Measurements from ENCODE around the gene STAT1.

The STAT1 gene

GRCh38 chr2:191031256-191031655, 17.3 kb upstream of the STAT1 start:
- no peak for DNase-seq (ENCODE audit: low spot score)

- DNase-seq (ENCODE audit: low spot score) = peak; percentile 51
Measured at GRCh38 chr2:191030521-191031154, 16.7 kb upstream of the STAT1 start.

GRCh38 chr2:191029280-191029950, 15.4 kb upstream of the STAT1 start:
- no peak for DNase-seq (ENCODE audit: low spot score)

- no peak for DNase-seq (ENCODE audit: low spot score)
Measured at GRCh38 chr2:191026377-191026776, 12.4 kb upstream of the STAT1 start.

GRCh38 chr2:191025135-191025534, 11.2 kb upstream of the STAT1 start:
- no peak for DNase-seq (ENCODE audit: low spot score)

GRCh38 chr2:191023235-191023679, 9.3 kb upstream of the STAT1 start:
- DNase-seq (ENCODE audit: low spot score) = no peak

- peak; percentile 56 for DNase-seq (ENCODE audit: low spot score)
Measured at GRCh38 chr2:191020742-191021381, 6.9 kb upstream of the STAT1 start.

- peak; percentile 97 for DNase-seq (ENCODE audit: low spot score)
Measured at GRCh38 chr2:191020221-191020741, 6.3 kb upstream of the STAT1 start.

- no peak for DNase-seq (ENCODE audit: low spot score)
Measured at GRCh38 chr2:191019376-191019775, 5.4 kb upstream of the STAT1 start.

- DNase-seq (ENCODE audit: low spot score) = no peak
Measured at GRCh38 chr2:191018643-191019119, 4.7 kb upstream of the STAT1 start.

- DNase-seq (ENCODE audit: low spot score) = no peak
Measured at GRCh38 chr2:191018048-191018447, 4.1 kb upstream of the STAT1 start.

GRCh38 chr2:191015831-191016230, 1.9 kb upstream of the STAT1 start:
- no peak for DNase-seq (ENCODE audit: low spot score)

- no peak for DNase-seq (ENCODE audit: low spot score)
Measured at GRCh38 chr2:191015239-191015638, 1.3 kb upstream of the STAT1 start.

- no peak for DNase-seq (ENCODE audit: low spot score)
Measured at GRCh38 chr2:191014653-191015020, 666 bp upstream of the STAT1 start.

- DNase-seq (ENCODE audit: low spot score) = peak; percentile 76
Measured at GRCh38 chr2:191013682-191013931, 364 bp downstream of the STAT1 start.

GRCh38 chr2:191012845-191013681, 908 bp downstream of the STAT1 start:
- DNase-seq (ENCODE audit: low spot score) = no peak

- no peak for DNase-seq (ENCODE audit: low spot score)
Measured at GRCh38 chr2:191012346-191012745, 1.6 kb downstream of the STAT1 start.

- no peak for DNase-seq (ENCODE audit: low spot score)
Measured at GRCh38 chr2:191010887-191011885, 2.8 kb downstream of the STAT1 start.

- DNase-seq (ENCODE audit: low spot score) = no peak
Measured at GRCh38 chr2:191009541-191010374, 4.2 kb downstream of the STAT1 start.

GRCh38 chr2:191008286-191008685, 5.7 kb downstream of the STAT1 start:
- DNase-seq (ENCODE audit: low spot score) = no peak
